DOHH2 (cell line): ENCODE measurements around the gene SOAT2.

Experiments used
- H3F3A ChIP-seq: fragments of 200-600 bp; sonication (generic), shearing (Covaris generic); 2 replicates; pipeline ENCODE4 v1.6.0; 2016; ENCODE audit warnings: antibody characterized with exemption, mild to moderate bottlenecking; ENCODE audit not compliant: control insufficient read depth, insufficient read depth
- H3K27ac ChIP-seq: fragments of 200-600 bp; sonication (generic); 2 replicates; pipeline ENCODE4 v1.5.1; 2014; ENCODE audit warnings: low read depth, mild to moderate bottlenecking, low read length, moderate library complexity
- H3K27me3 ChIP-seq: fragments of 200-600 bp; sonication (generic); 2 replicates; pipeline ENCODE4 v1.6.1; 2014; ENCODE audit warnings: mild to moderate bottlenecking, low read length, mixed read lengths; ENCODE audit not compliant: control insufficient read depth
- H3K36me3 ChIP-seq: fragments of 200-600 bp; sonication (generic); 2 replicates; pipeline ENCODE4 v1.6.1; 2014; ENCODE audit warnings: mild to moderate bottlenecking, low read length, moderate library complexity, mixed read lengths; ENCODE audit not compliant: control insufficient read depth
- H3K4me1 ChIP-seq: fragments of 200-600 bp; sonication (generic); 2 replicates; pipeline ENCODE4 v1.6.1; 2014; ENCODE audit warnings: mild to moderate bottlenecking, low read length, mixed read lengths; ENCODE audit not compliant: control insufficient read depth
- H3K4me2 ChIP-seq: fragments of 200-600 bp; sonication (generic); 2 replicates; pipeline ENCODE4 v1.6.0; 2014; ENCODE audit warnings: mild to moderate bottlenecking, low read length, moderate library complexity
- H3K4me3 ChIP-seq: fragments of 200-600 bp; sonication (generic); 2 replicates; pipeline ENCODE4 v1.5.1; 2014; ENCODE audit warnings: mild to moderate bottlenecking, low read length, mixed read lengths
- H3K79me2 ChIP-seq: fragments of 200-600 bp; sonication (generic); 2 replicates; pipeline ENCODE4 v1.6.1; 2014; ENCODE audit warnings: mild to moderate bottlenecking, low read length, mixed read lengths; ENCODE audit not compliant: control insufficient read depth
- H3K9me2 ChIP-seq: fragments of 200-600 bp; sonication (generic); replicated peaks from 2 replicates; pipeline ENCODE4 v1.6.1; 2014; ENCODE audit warnings: mild to moderate bottlenecking, low read length, mixed read lengths; ENCODE audit not compliant: control insufficient read depth
- H3K9me3 ChIP-seq: fragments of 200-600 bp; sonication (generic); 2 replicates; pipeline ENCODE4 v1.6.1; 2014; ENCODE audit warnings: antibody characterized with exemption, low read length, mixed read lengths; ENCODE audit not compliant: control insufficient read depth, insufficient read depth
- H4K20me1 ChIP-seq: fragments of 200-600 bp; sonication (generic); 2 replicates; pipeline ENCODE4 v1.6.0; 2014; ENCODE audit warnings: low read depth, mild to moderate bottlenecking, antibody characterized with exemption, low read length, moderate library complexity; ENCODE audit not compliant: control insufficient read depth, insufficient read depth
- EZH2phosphoT487 ChIP-seq: fragments of 200-600 bp; sonication (generic); IDR thresholded peaks from 2 replicates; pipeline ENCODE4 v1.6.1; 2017; ENCODE audit warnings: borderline replicate concordance, mild to moderate bottlenecking, antibody characterized with exemption, low read length, moderate library complexity, mixed read lengths
- TF ChIP-seq, protein P1 (sequence below): fragments of 200-600 bp; sonication (generic); IDR thresholded peaks from one replicate; pipeline ENCODE4 v1.5.1; 2014; ENCODE audit warnings: antibody characterized with exemption, mild to moderate bottlenecking, low read depth, low read length; ENCODE audit not compliant: poor library complexity, severe bottlenecking

Gene SOAT2

DNA sequence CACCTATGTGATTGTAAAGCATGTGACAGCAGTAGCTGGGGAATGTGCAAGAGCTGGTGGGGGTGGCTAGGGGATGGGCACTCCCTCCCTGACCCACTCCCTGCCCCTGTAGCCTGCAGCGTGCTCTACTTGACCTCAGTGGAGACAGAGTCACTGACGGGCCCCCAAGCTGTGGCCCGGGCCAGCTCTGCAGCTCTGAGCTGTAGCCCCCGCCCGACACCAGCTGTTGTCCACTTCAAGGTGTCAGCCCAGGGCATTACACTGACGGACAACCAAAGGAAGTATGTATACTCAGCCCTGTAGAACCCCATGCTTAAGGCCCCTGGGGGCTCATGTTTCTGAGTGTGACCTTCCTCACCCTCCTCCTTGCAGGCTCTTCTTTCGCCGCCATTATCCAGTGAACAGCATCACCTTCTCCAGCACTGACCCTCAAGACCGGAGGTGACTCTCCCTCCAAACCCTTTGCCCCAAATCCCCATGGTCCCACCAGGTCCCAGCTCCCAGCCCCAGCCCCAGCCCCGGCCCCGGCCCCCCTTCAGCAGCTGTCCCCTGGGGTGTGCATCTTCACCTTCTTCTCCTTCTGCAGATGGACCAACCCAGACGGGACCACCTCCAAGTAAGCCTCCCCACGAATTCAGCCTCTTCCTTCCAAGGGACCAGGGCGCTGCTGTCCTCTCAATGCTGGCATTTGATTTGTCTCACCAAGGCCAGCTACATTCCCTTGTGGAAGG, 40.1 kb upstream of the SOAT2 start:
- Histone ChIP-seq H3F3A (no peaks in the 10 kb centered on the region), H4K20me1 (no peaks in the 10 kb centered on the region), H3K27me3 (no peaks in the 10 kb centered on the region), H3K27ac (no peak overlapping the region), H3K9me3 (no peaks in the 10 kb centered on the region), H3K4me3 (no peak overlapping the region), H3K4me2 (no peak overlapping the region), H3K9me2 (no peaks in the 10 kb centered on the region), H3K36me3 (peaks cover 24% of the 10 kb centered on the region), H3K79me2 (no peaks in the 10 kb centered on the region), H3K4me1 (peaks cover 13% of the 10 kb centered on the region)
- TF ChIP-seq EZH2phosphoT487: no peak
- TF ChIP-seq, protein P1, sequence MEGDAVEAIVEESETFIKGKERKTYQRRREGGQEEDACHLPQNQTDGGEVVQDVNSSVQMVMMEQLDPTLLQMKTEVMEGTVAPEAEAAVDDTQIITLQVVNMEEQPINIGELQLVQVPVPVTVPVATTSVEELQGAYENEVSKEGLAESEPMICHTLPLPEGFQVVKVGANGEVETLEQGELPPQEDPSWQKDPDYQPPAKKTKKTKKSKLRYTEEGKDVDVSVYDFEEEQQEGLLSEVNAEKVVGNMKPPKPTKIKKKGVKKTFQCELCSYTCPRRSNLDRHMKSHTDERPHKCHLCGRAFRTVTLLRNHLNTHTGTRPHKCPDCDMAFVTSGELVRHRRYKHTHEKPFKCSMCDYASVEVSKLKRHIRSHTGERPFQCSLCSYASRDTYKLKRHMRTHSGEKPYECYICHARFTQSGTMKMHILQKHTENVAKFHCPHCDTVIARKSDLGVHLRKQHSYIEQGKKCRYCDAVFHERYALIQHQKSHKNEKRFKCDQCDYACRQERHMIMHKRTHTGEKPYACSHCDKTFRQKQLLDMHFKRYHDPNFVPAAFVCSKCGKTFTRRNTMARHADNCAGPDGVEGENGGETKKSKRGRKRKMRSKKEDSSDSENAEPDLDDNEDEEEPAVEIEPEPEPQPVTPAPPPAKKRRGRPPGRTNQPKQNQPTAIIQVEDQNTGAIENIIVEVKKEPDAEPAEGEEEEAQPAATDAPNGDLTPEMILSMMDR: no peak

DNA sequence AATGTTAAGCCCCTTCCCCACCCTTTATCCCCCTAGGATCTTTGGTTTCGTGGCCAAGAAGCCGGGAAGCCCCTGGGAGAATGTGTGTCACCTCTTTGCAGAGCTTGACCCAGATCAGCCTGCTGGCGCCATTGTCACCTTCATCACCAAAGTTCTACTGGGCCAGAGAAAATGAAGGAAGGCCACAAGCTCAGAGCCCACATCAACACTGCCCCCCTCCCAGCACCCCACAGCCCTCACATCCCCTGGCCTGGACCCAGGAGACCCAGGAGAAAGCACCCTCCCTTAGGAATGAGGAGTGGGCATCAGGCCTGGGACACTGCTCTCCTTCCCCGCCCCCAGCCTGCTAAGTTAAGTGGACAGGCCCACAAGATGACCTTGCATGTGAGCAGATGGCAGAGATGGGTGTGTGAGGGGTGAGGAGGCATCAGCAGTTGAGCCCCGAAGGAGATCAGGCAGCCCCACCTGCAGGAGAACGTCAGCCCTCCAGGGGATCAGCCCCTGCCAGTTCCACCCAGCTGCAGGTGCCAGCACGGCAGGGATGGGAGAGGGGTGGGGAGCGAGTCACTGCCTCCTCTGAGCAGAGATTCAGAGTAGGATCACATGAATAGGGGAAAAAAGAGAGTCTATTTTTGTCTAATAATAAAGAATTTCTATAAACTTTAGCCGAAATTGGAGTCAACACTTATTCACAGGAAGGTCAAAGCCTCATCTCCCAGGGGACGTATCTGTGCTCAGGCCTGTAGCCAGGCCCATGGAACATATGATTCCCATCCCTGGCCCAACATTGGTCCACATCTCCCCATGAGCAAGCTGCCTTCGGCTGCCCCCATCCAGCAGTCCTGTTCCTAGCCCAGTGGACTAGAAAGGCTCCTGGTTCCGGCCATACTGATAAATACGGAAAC, 39.3 kb upstream of the SOAT2 start:
- H3K27ac ChIP-seq: no peak overlapping the region
- no peaks in the 10 kb centered on the region for H3F3A ChIP-seq
- no peaks in the 10 kb centered on the region for H3K9me2 ChIP-seq
- no peaks in the 10 kb centered on the region for H3K79me2 ChIP-seq
- TF ChIP-seq EZH2phosphoT487: no peak
- TF ChIP-seq, protein P1: no peak
- H3K27me3 ChIP-seq: no peaks in the 10 kb centered on the region
- H3K4me3 ChIP-seq: no peak overlapping the region
- H3K4me2 ChIP-seq: no peak overlapping the region
- no peaks in the 10 kb centered on the region for H4K20me1 ChIP-seq
- peaks cover 24% of the 10 kb centered on the region for H3K36me3 ChIP-seq
- H3K4me1 ChIP-seq: peaks cover 13% of the 10 kb centered on the region
- no peaks in the 10 kb centered on the region for H3K9me3 ChIP-seq

DNA sequence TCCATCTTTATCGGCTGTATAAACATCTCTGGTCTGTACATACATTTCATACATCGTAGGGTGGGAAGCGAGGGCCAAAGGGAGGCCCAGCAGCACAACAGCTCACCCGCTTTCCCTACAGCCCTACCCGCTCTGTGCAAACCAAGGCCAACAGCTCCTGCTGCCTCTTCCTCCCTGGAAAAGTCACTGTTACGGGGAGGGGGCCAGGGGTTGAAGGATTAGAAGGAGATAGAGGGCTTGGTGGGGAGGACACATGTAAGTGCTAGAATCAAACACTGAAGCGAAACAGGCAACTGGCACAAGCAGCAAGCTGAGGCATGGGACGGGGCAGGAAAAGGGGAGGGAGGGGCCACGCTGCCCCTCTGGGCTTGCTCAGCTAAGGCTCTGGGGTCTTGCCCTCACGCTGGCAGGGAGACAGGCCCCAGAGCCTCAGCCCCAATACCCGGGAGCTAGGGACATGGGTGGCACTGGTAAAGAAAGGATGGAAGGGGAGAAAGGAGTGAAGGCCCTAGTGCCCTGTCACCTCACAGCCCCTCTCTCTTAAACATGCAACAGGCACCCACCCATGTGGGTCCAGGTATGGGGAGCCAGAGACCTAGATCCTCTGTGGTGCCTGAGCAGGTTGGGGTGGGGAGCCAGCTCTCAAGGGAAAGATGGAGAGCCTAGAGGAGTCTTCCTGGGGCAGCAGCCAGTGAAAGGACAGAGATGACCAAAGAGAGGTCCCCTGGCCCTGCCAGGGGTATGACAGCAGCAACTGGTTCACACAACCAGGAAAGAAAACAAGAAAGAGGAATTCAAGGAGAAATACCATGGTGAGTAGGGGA, 38.5 kb upstream of the SOAT2 start:
- Histone ChIP-seq H3K9me2 (no peaks in the 10 kb centered on the region), H3K27ac (no peak overlapping the region)

More for the DNA sequence above, 38.5 kb upstream of the SOAT2 start:
- Histone ChIP-seq H3K4me1 (peaks cover 13% of the 10 kb centered on the region), H3K4me3 (no peak overlapping the region), H3K27me3 (no peaks in the 10 kb centered on the region), H3F3A (no peaks in the 10 kb centered on the region), H3K36me3 (peaks cover 24% of the 10 kb centered on the region), H4K20me1 (no peaks in the 10 kb centered on the region), H3K9me3 (no peaks in the 10 kb centered on the region), H3K79me2 (no peaks in the 10 kb centered on the region), H3K4me2 (peak overlapping the region; percentile 84)
- TF ChIP-seq, protein P1: no peak
